GM12872 (cell line): ENCODE data around the gene TRIP6.

Experiments
- TF ChIP-seq, protein P1 (sequence below): IDR thresholded peaks from 3 replicates; pipeline ENCODE4 v1.5.1; 2011; ENCODE audit warnings: low read depth, mild to moderate bottlenecking, low read length, moderate library complexity; ENCODE audit not compliant: insufficient read depth

TRIP6 gene

DNA sequence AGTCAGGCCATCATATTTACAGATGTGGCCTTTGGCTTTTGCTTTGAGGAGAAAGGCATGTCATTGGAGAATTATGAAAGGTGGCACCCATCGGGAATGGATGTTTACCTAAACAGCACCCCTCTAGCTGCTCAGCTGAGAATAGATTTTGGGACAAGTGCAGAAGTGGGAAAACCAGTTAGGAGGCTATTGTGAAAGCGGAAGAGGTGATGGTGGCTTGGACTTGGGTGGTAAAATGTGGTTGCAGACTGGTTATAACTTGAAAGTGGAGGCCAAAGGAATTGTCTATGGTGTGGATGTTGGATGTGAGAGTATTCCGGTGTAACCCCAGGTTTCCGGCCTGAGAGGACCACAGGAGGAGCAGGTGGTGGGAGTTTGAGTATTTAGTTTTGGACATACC is 19.8 kb upstream of the TRIP6 start:
- TF ChIP-seq, protein P1, sequence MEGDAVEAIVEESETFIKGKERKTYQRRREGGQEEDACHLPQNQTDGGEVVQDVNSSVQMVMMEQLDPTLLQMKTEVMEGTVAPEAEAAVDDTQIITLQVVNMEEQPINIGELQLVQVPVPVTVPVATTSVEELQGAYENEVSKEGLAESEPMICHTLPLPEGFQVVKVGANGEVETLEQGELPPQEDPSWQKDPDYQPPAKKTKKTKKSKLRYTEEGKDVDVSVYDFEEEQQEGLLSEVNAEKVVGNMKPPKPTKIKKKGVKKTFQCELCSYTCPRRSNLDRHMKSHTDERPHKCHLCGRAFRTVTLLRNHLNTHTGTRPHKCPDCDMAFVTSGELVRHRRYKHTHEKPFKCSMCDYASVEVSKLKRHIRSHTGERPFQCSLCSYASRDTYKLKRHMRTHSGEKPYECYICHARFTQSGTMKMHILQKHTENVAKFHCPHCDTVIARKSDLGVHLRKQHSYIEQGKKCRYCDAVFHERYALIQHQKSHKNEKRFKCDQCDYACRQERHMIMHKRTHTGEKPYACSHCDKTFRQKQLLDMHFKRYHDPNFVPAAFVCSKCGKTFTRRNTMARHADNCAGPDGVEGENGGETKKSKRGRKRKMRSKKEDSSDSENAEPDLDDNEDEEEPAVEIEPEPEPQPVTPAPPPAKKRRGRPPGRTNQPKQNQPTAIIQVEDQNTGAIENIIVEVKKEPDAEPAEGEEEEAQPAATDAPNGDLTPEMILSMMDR, result no peak

DNA sequence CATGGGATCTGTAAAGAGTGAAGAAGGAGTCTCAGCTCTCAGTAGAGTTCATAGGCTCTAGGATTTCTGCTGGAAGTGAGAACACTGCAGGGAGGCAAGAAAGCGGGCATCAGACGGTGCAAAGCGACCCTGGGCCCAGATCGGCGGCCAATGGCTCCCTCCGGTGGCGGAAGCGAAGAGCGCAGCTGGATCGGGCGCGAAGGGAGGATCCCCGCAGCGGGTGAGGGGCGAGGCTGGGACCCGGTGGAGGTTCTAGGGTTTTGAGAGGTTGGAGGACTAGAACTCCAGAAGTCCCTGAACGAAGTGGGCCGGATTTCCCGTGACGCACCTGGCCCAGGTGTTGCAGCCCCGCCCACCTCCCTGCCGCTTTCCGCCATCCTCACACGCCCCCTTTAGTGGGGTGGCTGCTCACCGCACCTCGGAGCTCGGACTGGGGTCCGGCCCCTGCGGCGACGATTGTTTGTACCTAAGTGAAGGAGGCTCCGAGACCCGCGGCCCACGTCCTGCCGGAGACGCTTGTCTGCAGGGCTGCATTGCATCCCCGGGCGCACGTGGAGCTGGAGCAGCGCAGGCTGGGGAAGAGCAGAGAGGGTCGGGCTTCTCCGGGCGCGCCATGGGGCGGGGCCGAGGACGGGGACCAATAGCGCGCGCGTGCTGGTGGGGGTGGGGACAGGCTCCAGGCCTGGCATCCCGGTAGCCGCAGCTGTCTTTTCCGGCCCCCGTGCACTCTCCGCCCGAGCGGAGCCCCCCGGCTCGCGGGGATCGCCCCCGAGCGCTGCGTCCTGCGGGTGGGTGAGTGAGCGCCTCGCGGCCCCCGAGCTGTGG is 14.9 kb upstream of the TRIP6 start, which contains the start of gene SLC12A9:
SLC12A9 (plus strand) TSS at position 666 of the 825 bp plus-strand sequence. CDS start 1,485 bp downstream, outside the sequence.
- TF ChIP-seq, protein P1, result peak; percentile 90

DNA sequence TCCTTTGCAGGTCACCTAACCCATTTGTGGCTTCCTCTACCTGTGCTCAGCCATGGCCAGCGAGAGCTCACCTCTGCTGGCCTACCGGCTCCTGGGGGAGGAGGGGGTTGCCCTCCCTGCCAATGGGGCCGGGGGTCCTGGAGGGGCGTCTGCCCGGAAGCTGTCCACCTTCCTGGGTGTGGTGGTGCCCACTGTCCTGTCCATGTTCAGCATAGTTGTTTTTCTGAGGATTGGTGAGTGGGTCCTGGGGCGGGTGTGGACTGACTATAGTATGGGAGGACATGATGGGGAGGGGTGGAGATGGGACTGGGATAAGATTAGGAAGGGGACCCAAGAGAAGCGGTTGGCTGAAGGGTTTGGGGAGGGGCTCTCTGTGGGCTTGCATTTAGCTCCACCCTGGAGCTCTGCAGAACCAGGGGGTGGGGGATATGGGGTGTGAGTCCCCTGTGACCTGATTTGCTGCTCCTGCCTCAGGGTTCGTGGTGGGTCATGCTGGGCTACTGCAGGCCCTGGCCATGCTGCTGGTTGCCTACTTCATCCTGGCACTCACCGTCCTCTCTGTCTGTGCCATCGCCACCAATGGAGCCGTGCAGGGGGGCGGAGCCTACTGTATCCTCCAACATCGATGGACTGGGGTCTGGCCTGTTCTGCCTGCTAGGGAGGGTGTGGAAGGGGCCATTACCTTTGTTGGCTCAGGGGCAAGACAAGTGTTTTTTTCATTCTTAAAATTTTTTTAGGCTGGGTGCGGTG is 12.9 kb upstream of the TRIP6 start:
- TF ChIP-seq, protein P1, result no peak

DNA sequence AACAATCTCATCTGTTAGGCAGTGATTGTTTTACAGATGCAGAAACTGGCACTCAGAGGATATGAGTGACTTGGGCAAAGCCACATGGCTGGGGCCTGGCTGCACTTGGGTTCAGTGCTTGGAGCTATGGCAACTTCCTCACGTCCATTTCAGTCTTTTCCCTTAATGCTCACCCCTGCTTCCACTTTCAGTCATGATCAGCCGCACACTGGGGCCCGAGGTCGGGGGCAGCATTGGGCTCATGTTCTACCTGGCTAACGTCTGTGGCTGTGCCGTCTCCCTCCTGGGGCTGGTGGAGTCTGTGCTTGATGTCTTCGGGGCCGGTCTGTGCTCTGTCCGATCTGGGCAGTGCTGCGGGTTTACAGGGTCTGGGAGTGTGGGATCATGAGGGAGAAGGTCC is 11.7 kb upstream of the TRIP6 start:
- TF ChIP-seq, protein P1, result no peak

DNA sequence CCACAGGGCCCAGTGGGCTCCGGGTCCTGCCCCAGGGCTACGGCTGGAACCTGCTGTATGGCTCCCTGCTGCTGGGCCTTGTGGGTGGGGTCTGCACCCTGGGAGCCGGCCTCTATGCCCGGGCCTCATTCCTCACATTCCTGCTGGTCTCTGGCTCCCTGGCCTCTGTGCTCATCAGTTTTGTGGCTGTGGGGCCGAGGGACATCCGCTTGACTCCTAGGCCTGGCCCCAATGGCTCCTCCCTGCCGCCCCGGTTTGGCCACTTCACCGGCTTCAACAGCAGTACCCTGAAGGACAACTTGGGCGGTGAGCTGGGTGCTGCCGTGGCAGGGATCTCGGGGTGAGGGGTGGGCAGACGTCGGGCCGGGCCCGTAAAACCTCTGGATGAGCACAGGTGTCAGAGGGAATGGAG is 10.3 kb upstream of the TRIP6 start:
- TF ChIP-seq, protein P1, result no peak

DNA sequence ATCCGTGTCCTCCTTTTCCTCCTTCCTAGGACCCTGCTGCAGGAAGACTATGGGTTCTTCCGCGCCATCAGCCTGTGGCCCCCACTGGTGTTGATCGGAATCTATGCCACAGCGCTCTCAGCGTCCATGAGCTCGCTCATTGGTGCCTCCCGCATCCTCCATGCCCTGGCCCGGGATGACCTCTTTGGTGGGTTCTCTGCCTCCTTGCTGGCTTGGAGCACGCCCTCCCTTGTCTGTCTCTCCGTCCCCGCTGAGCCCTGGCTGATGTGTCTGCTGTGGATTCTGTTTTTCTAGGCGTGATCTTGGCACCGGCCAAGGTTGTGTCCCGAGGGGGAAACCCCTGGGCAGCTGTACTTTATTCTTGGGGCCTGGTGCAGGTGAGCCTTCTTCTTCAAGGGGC is 7.3 kb upstream of the TRIP6 start:
- TF ChIP-seq, protein P1, result no peak

DNA sequence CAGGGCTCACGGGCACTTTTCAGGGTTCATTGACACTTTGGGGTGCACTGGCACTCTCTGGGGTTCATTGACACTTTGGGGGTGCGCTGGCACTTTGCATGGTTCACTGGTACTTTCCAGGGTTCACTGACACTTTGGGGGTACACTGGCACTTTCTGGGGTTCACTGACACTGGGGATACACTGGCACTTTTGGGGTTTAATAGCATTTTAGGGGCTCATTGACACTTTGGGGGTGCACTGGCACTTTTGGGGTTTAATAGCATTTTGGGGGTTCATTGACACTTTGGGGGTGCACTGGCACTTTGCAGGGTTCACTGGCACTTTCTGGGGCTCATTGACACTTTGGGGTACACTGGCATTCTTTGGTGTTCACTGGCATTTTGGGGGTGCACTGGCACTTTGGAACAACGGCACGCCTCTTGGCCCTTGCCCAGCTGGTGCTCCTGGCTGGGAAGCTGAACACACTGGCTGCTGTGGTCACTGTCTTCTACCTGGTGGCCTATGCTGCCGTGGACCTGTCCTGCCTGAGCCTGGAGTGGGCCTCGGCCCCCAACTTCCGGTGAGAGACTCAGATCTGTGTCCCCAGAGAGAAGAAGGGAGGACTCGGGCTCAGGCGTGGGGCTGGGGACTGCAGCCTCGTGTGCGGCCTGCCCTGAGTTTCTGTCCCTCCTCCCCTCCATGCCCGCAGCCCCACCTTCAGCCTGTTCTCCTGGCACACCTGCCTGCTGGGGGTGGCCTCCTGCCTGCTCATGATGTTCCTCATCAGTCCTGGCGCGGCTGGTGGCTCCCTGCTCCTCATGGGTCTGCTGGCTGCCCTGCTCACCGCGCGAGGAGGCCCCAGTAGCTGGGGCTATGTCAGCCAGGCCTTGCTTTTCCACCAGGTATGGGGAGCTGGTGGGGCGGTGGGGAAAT is 6.2 kb upstream of the TRIP6 start:
- TF ChIP-seq, protein P1, result no peak
